ENCODE data around the gene SLC16A3.

Gene SLC16A3

GRCh38 chr17:82235056-82235774, 6.4 kb downstream of the SLC16A3 start:
- FAIRE-seq (no peak), DNase-seq (ENCODE audit: low spot score) (no peak)

- DNase-seq (ENCODE audit: low spot score) (no peak), FAIRE-seq (peak; percentile 56)
Observed at GRCh38 chr17:82235775-82236141, 6.9 kb downstream of the SLC16A3 start.

DNA sequence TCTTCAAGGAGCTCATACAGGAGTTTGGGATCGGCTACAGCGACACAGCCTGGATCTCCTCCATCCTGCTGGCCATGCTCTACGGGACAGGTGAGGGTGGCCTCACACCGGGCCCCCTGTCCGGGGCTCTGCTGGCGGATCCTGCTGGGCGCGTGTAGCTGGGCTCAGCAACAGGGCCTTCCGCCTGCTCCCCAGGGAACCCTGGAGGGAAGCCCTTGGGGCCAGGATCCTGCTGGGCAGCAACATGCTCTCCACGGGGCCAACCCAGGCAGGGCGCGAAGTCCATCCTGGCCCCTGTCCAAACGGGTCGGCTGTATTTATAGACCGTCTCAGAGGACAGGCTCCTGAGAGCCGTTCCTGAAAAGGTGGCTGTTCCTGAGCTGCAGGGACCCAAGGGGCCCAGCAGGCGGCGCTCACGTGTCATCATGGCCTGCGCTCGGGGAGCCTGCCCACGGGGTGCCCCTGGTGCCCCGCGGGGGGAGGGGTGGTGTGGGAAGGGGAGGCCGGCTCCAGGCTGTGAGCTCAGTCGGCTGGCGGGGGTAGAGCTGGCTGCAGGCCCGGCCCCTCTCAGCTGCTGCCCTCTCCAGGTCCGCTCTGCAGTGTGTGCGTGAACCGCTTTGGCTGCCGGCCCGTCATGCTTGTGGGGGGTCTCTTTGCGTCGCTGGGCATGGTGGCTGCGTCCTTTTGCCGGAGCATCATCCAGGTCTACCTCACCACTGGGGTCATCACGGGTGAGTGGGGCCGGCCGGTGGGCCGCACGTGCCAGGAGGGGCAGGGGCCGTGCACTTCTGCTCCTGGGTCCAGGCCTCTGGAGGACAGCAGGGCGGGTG, 7.5 kb downstream of the SLC16A3 start:
- FAIRE-seq (no peak), DNase-seq (ENCODE audit: low spot score) (peak; percentile 83)

DNA sequence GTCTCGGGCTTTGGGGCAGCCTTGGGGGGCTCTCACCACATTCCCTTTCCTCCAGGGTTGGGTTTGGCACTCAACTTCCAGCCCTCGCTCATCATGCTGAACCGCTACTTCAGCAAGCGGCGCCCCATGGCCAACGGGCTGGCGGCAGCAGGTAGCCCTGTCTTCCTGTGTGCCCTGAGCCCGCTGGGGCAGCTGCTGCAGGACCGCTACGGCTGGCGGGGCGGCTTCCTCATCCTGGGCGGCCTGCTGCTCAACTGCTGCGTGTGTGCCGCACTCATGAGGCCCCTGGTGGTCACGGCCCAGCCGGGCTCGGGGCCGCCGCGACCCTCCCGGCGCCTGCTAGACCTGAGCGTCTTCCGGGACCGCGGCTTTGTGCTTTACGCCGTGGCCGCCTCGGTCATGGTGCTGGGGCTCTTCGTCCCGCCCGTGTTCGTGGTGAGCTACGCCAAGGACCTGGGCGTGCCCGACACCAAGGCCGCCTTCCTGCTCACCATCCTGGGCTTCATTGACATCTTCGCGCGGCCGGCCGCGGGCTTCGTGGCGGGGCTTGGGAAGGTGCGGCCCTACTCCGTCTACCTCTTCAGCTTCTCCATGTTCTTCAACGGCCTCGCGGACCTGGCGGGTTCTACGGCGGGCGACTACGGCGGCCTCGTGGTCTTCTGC, 8.4 kb downstream of the SLC16A3 start:
- FAIRE-seq = no peak

DNA sequence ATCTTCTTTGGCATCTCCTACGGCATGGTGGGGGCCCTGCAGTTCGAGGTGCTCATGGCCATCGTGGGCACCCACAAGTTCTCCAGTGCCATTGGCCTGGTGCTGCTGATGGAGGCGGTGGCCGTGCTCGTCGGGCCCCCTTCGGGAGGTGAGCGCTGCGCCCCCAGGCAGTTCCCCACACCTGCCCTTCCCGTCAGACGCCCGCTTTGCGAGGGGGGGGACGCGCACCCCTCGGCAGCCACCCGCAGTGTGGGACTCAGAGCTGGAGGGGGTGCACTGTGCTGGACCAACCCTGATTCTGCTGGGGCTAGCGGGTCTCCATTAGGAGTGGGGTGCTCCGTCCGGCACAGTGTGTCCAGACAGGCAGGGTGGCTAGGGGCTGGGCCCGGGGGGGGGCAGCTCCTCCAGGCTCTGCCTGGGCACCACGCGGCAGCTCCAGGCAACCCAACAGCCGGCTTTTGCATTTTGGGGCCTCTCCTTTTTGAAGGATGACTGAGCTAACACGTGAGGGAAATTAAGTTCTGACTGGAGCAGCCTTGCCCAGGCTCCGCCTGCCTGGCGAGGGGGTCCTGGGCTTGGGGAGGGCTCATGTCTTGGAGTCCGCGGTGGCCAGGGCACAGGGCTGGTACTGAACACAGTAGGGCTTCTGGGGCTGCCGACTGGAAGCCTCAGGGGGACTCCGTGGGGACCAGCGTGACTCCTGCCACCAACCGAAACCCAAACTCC, 9.1 kb downstream of the SLC16A3 start:
- FAIRE-seq = no peak
- DNase-seq (ENCODE audit: low spot score) = no peak

More for the DNA sequence above, 8.4 kb downstream of the SLC16A3 start:
- no peak for DNase-seq (ENCODE audit: low spot score)

DNA sequence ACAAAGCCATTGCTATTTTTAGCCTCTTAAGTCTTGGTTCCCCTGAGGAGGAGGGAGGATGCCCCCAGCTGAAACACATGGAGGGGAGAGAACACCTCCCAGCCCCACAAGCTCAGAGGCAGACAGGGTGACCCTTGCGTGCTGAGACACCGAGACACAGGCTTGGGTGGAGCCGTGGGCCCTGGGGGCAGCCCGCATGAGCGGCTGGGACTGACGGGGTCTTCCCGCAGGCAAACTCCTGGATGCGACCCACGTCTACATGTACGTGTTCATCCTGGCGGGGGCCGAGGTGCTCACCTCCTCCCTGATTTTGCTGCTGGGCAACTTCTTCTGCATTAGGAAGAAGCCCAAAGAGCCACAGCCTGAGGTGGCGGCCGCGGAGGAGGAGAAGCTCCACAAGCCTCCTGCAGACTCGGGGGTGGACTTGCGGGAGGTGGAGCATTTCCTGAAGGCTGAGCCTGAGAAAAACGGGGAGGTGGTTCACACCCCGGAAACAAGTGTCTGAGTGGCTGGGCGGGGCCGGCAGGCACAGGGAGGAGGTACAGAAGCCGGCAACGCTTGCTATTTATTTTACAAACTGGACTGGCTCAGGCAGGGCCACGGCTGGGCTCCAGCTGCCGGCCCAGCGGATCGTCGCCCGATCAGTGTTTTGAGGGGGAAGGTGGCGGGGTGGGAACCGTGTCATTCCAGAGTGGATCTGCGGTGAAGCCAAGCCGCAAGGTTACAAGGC, 9.8 kb downstream of the SLC16A3 start:
- FAIRE-seq (no peak), DNase-seq (ENCODE audit: low spot score) (no peak)

GRCh38 chr17:82239401-82239925, 10.6 kb downstream of the SLC16A3 start:
- DNase-seq (ENCODE audit: low spot score) (no peak), FAIRE-seq (no peak)

GRCh38 chr17:82239926-82240505, 11.2 kb downstream of the SLC16A3 start:
- DNase-seq (ENCODE audit: low spot score) = no peak
- no peak for FAIRE-seq

GRCh38 chr17:82240506-82241182, 11.8 kb downstream of the SLC16A3 start:
- no peak for DNase-seq (ENCODE audit: low spot score)
- no peak for FAIRE-seq

- no peak for FAIRE-seq
- no peak for DNase-seq (ENCODE audit: low spot score)
Observed at GRCh38 chr17:82241183-82241925, 12.5 kb downstream of the SLC16A3 start.

GRCh38 chr17:82241926-82242697, 13.3 kb downstream of the SLC16A3 start:
- no peak for DNase-seq (ENCODE audit: low spot score)
- FAIRE-seq = no peak

DNA sequence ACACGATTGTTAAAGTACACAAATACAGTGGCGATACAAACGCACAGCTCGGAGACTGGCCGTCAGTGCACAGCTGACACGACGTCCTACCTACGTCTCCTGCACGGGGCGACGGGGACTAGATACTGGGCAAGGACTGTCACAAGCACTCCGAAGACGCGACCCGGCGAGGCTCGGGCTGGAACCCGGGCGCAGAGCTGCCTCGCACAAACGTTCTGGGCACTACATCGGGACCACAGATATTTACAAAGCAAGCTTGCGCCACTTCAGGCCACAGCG, 13.8 kb downstream of the SLC16A3 start:
- FAIRE-seq (no peak), DNase-seq (ENCODE audit: low spot score) (no peak)

DNA sequence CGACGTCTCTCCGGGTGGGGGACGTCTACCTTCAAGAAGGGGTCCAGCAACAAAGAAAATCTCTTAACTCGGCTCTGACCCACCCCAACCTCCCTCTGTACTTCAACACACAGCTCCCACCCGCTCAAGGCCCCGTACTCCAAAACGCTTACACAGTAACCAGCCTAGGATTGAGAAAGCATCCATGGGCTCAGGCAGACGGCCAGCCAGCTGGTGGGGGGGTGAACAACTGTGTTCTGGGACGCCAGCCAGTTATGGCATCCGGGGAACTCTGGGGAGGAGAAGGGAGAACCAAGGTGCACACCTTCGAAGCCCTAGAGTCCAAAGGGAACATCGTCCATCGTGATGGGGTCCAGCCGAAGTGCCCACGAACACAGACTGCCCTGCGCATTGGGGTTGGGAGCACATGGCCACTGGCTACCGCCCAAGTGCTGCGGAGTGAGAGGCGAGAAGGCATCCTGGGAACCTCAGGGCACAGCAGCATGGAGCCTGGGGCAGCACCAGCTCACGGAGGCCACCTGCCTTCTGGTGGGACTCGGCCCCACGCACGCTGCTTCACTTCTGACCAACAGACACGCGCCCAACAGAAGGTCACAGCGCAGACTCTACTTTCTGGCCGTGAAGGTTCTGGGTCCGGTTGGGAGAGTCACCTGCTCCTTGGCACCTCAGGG, 14.3 kb downstream of the SLC16A3 start:
- no peak for DNase-seq (ENCODE audit: low spot score)

DNA sequence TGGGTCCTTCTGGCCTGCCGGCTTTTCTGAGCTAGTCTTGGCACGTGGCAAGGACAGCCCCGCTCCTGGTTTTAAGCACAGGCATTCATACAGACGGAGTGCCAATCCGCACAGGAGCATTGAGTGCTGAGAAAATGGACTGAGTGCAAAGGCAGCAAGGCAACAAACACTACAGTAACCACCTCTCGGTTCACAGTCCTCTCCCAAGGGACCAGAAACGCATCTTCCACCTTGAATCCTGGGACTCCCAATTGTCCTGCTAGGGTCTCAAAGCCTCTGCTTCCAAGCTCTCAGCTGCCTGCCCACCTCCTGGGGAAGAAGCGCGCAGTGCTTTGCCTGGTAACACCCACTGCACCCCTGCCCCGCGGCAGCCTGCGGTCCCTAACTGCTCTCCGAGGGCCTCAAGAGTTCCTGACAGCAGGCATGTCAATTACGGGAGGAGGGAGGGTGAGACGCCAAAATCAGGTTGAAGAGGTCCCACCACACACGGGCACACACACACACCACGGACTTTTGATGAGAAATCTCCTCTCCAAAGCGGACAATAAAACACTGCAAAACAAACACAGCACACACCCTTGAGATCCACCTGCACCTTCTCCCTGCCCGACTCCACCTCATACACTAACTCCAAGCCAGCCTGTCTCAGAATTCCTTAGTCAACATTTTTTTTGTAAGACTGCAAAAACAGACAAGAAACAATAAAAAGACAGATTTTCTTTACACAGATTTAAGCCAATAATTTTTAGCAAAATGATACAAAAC, 15.0 kb downstream of the SLC16A3 start:
- no peak for DNase-seq (ENCODE audit: low spot score)
- no peak for FAIRE-seq

More for the DNA sequence above, 14.3 kb downstream of the SLC16A3 start:
- FAIRE-seq = no peak

- FAIRE-seq (no peak), DNase-seq (ENCODE audit: low spot score) (no peak)
Observed at GRCh38 chr17:82244413-82245133, 15.7 kb downstream of the SLC16A3 start.

All from urothelium cell line (cell line).